PC-3 (cell line): ENCODE data around the gene IFNA2. TPM values are rescaled to one million over a fixed set of nuclear protein-coding genes. Genes with fewer than 3 reads are reported as not detected.

ENCODE experiments used
- ATAC-seq: fragments of 200-7000 bp; cut with Tn5 transposase; 2 replicates; pipeline ENCODE4 v1.9.1; 2020; ENCODE audit warnings: mild to moderate bottlenecking, moderate library complexity
- BruUV-seq: library from RNA; stranded (reverse); fragments of 400-500 nt; replicated peaks from 2 replicates; lab custom pipeline; 2021; lab: Mats Ljungman, UMichigan
- CTCF ChIA-PET: fragments of 300-600 bp; sonication (Branson Sonifier 250); formaldehyde crosslinking; loops from one replicate; lab custom pipeline; 2022; ENCODE audit warnings: antibody characterized with exemption; lab: Charles Lee
- POLR2A ChIA-PET: fragments of 300-600 bp; sonication (Branson Sonifier 250); formaldehyde crosslinking; loops from one replicate; lab custom pipeline; 2022; ENCODE audit warnings: antibody characterized with exemption; ENCODE audit not compliant: unreplicated experiment; lab: Charles Lee
- DNase-seq: peaks from one replicate; pipeline ENCODE4 v3.0.0-alpha.2; 2015
- H2AFZ ChIP-seq: fragments of 300-600 bp; sonication (generic); 2 replicates; pipeline ENCODE4 v1.6.0; 2016; ENCODE audit warnings: antibody characterized with exemption, low read length
- H3F3A ChIP-seq: fragments of 300-600 bp; sonication (generic); one replicate; pipeline ENCODE4 v1.6.0; 2017; ENCODE audit warnings: antibody characterized with exemption, low read length, control low read depth, mild to moderate bottlenecking; ENCODE audit not compliant: unreplicated experiment
- H3K27ac ChIP-seq: fragments of 300-600 bp; sonication (generic); 2 replicates; pipeline ENCODE4 v1.5.1; 2016; ENCODE audit warnings: mild to moderate bottlenecking, low read length
- H3K27me3 ChIP-seq: fragments of 300-600 bp; sonication (generic); 2 replicates; pipeline ENCODE4 v1.6.1; 2016; ENCODE audit warnings: low read length, mixed read lengths
- H3K36me3 ChIP-seq: fragments of 300-600 bp; sonication (generic); 2 replicates; pipeline ENCODE4 v1.6.1; 2016; ENCODE audit warnings: low read depth, mixed run types, low read length, mixed read lengths
- H3K4me1 ChIP-seq: fragments of 300-600 bp; sonication (generic); 2 replicates; pipeline ENCODE4 v1.5.1; 2016; ENCODE audit warnings: low read length; ENCODE audit not compliant: insufficient read depth
- H3K4me2 ChIP-seq: fragments of 300-600 bp; sonication (generic); 2 replicates; pipeline ENCODE4 v1.6.0; 2016; ENCODE audit warnings: low read length
- H3K4me3 ChIP-seq: fragments of 300-600 bp; sonication (generic); 2 replicates; pipeline ENCODE4 v1.5.1; 2016; ENCODE audit warnings: mild to moderate bottlenecking, low read length, mixed read lengths
- H3K79me2 ChIP-seq: fragments of 300-600 bp; sonication (generic); 2 replicates; pipeline ENCODE4 v1.6.1; 2017; ENCODE audit warnings: low read length, mixed read lengths
- H3K9ac ChIP-seq: fragments of 300-600 bp; sonication (generic); 2 replicates; pipeline ENCODE4 v1.6.0; 2016; ENCODE audit warnings: mild to moderate bottlenecking, low read length
- H3K9me2 ChIP-seq: fragments of 300-600 bp; sonication (generic); replicated peaks from 2 replicates; pipeline ENCODE4 v1.6.1; 2016; ENCODE audit warnings: mixed run types, low read length, mixed read lengths
- H3K9me3 ChIP-seq: fragments of 300-600 bp; sonication (generic); 2 replicates; pipeline ENCODE4 v1.6.1; 2016; ENCODE audit warnings: low read length, mixed read lengths
- H4K20me1 ChIP-seq: fragments of 300-600 bp; sonication (generic); 2 replicates; pipeline ENCODE4 v1.6.1; 2016; ENCODE audit warnings: low read length, mixed read lengths
- EZH2 ChIP-seq: fragments of 300-600 bp; sonication (generic); IDR thresholded peaks from one replicate; pipeline ENCODE4 v1.6.1; 2017; ENCODE audit warnings: antibody characterized with exemption, mild to moderate bottlenecking, low read length; ENCODE audit not compliant: unreplicated experiment
- EZH2phosphoT487 ChIP-seq: fragments of 300-600 bp; sonication (generic); IDR thresholded peaks from 2 replicates; pipeline ENCODE4 v1.6.1; 2018; ENCODE audit warnings: mild to moderate bottlenecking, antibody characterized with exemption, low read length, borderline replicate concordance
- intact Hi-C: fragments of 100-400 bp; cut with micrococcal nuclease; formaldehyde crosslinking; loops from 2 replicates; pipeline ENCODE4 v1.9.0; 2023
- total RNA-seq: library from RNA; depleted of rRNA; stranded (reverse); fragments of >200 nt; gene quantifications from 2 replicates; pipeline ENCODE4 v1.2.3, GENCODE V29; 2014
- TF ChIP-seq, protein P1 (sequence below): fragments of 300-600 bp; sonication (generic); conservative IDR thresholded peaks from 2 replicates; pipeline ENCODE4 v1.5.1; 2017; ENCODE audit warnings: antibody characterized with exemption, low read depth, mild to moderate bottlenecking, low read length

Gene IFNA2
- total RNA-seq, 1 experiment from 2014 or later, result not detected

DNA sequence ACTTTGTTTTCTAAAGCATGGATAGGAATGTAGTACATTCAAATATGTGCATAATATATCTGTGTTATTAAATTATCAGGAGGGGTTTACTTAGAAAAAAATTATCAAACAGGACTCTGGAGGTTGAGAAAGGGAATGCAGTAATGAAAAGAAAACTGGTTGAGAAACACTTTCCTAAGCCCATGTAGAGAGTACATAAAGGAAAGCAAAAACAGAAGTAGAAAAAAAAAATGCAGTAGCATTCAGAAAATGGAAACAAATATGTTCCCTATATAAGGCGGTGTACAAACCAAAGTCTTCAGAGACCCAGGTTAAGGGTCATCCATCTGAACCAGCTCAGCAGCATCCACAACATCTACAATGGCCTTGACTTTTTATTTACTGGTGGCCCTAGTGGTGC is 23.6 kb upstream of the IFNA2 start, which contains the start of gene IFNA8:
Gene IFNA8 (plus strand): TSS at position 301 of the 400 bp plus-strand sequence. CDS start 60 bp downstream, at position 361.
- no peak within 1 kb of the TSS for H3K27ac ChIP-seq
- ChIA-PET POLR2A (no interaction called here), CTCF (no interaction called here)
- H3K79me2 ChIP-seq, result no peaks in the 10 kb centered on the region
- no peak within 1 kb of the TSS for H3K9ac ChIP-seq
- H3K4me3 ChIP-seq, result no peak within 1 kb of the TSS
- H3K9me3 ChIP-seq, result no peaks in the 10 kb centered on the region
- no peak for ATAC-seq
- no peak for DNase-seq
- H3K27me3 ChIP-seq, result 0 out of 2 replicates have a peak, but pooled peaks cover 4% of the 10 kb centered on the region
- no TSS peak for BruUV-seq
- no peak for TF ChIP-seq EZH2
- TF ChIP-seq, protein P1, sequence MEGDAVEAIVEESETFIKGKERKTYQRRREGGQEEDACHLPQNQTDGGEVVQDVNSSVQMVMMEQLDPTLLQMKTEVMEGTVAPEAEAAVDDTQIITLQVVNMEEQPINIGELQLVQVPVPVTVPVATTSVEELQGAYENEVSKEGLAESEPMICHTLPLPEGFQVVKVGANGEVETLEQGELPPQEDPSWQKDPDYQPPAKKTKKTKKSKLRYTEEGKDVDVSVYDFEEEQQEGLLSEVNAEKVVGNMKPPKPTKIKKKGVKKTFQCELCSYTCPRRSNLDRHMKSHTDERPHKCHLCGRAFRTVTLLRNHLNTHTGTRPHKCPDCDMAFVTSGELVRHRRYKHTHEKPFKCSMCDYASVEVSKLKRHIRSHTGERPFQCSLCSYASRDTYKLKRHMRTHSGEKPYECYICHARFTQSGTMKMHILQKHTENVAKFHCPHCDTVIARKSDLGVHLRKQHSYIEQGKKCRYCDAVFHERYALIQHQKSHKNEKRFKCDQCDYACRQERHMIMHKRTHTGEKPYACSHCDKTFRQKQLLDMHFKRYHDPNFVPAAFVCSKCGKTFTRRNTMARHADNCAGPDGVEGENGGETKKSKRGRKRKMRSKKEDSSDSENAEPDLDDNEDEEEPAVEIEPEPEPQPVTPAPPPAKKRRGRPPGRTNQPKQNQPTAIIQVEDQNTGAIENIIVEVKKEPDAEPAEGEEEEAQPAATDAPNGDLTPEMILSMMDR, result no peak
- TF ChIP-seq EZH2phosphoT487, result no peak
- intact Hi-C loops, result no loop called here
- no peaks in the 10 kb centered on the region for H3F3A ChIP-seq
- no peaks in the 10 kb centered on the region for H4K20me1 ChIP-seq
- H3K4me2 ChIP-seq, result no peak within 1 kb of the TSS
- no peaks in the 10 kb centered on the region for H3K4me1 ChIP-seq
- H3K9me2 ChIP-seq, result no peaks in the 10 kb centered on the region
- no peaks in the 10 kb centered on the region for H3K36me3 ChIP-seq
- H2AFZ ChIP-seq, result no peak within 1 kb of the TSS

DNA sequence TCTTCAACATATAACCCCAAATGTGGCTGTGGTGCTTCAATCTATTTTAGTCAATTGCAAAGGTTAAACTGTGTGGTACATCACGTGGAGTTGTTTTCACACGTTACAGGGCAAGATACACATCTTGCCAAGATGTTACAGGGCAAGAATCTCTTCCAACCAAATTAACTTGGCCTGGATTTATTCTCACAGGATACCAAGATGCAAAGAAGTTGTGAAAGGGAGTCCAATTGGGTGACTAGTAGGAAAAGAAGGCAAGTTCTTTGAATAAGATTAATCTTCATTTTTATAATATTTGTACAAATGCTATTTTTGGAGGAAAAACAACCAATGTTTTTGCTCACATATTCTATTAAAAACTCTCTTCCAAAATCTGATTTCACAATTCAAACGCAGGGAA is 18.9 kb upstream of the IFNA2 start:
- Histone ChIP-seq H2AFZ (no peak overlapping the region), H3K4me1 (no peaks in the 10 kb centered on the region), H3K9ac (no peak overlapping the region), H3K4me2 (no peak overlapping the region), H3K27me3 (no peaks in the 10 kb centered on the region), H3F3A (no peaks in the 10 kb centered on the region), H3K9me2 (no peaks in the 10 kb centered on the region), H3K4me3 (no peak overlapping the region), H3K9me3 (no peaks in the 10 kb centered on the region), H3K36me3 (no peaks in the 10 kb centered on the region), H3K79me2 (no peaks in the 10 kb centered on the region), H3K27ac (no peak overlapping the region), H4K20me1 (no peaks in the 10 kb centered on the region)
- CTCF ChIA-PET, result no interaction called here
- POLR2A ChIA-PET, result no interaction called here
- ATAC-seq (no peak), DNase-seq (no peak)
- BruUV-seq, result no TSS peak
- intact Hi-C loops, result no loop called here
- TF ChIP-seq, protein P1, result no peak
- TF ChIP-seq EZH2, result no peak
- no peak for TF ChIP-seq EZH2phosphoT487

DNA sequence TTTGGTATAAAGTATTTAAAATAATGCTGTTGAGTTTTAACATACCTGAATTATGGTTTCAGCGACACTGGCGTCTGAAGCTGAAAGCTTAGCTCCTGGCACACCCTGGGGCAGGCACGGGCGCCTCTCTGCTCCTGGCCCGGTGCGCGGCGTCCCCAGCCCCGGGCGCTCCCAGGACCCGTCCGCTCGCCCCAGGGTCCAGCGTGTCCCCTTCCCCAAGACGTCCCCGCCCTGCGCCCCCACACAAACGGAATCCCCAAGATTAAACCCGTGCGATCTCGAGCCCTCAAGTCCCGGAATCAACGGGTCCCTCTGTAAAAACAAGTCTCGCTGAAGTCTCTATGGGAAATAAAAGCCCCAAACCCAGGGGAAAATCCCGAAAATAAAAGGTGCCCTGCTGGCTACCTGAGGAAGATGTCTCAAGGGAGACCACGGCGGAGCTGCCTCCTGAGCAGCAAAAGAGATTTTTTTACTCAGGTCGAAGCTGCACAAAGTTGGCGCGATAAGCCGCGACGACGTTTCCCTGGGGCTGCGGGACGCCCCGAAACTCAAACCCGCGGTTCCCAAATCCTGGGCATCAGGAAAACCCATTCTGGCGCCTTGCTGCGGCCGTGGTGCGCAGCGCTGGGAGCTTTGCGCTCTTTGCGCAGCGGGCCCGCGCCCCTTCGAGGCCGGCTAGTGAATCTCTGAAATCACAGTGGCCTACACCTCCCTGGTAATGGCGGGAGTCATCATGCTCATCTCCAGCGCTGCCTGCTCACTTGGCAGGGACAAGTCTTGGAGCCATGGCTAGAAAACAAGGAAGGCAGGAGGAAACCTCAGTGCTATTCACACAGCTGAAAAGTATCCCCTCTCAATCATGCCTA is 17.4 kb upstream of the IFNA2 start:
- CTCF ChIA-PET, result interaction anchor here (0.7 kb wide), 1 partner anchor 153 kb away, joined by 3 read pairs; no protein-coding TSS in a partner anchor
- H3K79me2 ChIP-seq, result no peaks in the 10 kb centered on the region
- POLR2A ChIA-PET, result no interaction called here
- ATAC-seq (no peak), DNase-seq (no peak)
- H3K4me2 ChIP-seq, result no peak overlapping the region
- intact Hi-C loops, result no loop called here
- H3K27ac ChIP-seq, result no peak overlapping the region
- no peaks in the 10 kb centered on the region for H3K4me1 ChIP-seq
- no peaks in the 10 kb centered on the region for H3K9me2 ChIP-seq
- no peak overlapping the region for H3K4me3 ChIP-seq
- no peaks in the 10 kb centered on the region for H3F3A ChIP-seq
- no peaks in the 10 kb centered on the region for H3K27me3 ChIP-seq
- H3K36me3 ChIP-seq, result no peaks in the 10 kb centered on the region
- BruUV-seq, result no TSS peak
- TF ChIP-seq, protein P1, result no peak
- TF ChIP-seq EZH2phosphoT487 (no peak), EZH2 (no peak)
- no peaks in the 10 kb centered on the region for H4K20me1 ChIP-seq
- no peak overlapping the region for H2AFZ ChIP-seq
- H3K9me3 ChIP-seq, result no peaks in the 10 kb centered on the region
- H3K9ac ChIP-seq, result no peak overlapping the region
